BLaER1 (cell line): ENCODE results near the gene BMPR1A.
"Not testable (repeated sequence)": the region's sequence is repeated elsewhere in the genome, so short reads cannot be mapped to it uniquely, and the experiment has no call there.

ENCODE experiments used
- H3K27ac ChIP-seq: shearing (Covaris generic); formaldehyde crosslinking; 2 replicates; pipeline ENCODE4 v1.8.1; 2022
- H3K27me3 ChIP-seq: shearing (Covaris generic); formaldehyde crosslinking; 2 replicates; pipeline ENCODE4 v1.8.1; 2022
- H3K36me3 ChIP-seq: shearing (Covaris generic); formaldehyde crosslinking; 2 replicates; pipeline ENCODE4 v1.8.1; 2022
- H3K4me1 ChIP-seq: shearing (Covaris generic); formaldehyde crosslinking; 2 replicates; pipeline ENCODE4 v1.8.1; 2022
- H3K4me2 ChIP-seq: shearing (Covaris generic); formaldehyde crosslinking; 2 replicates; pipeline ENCODE4 v1.8.1; 2022
- H3K4me3 ChIP-seq: shearing (Covaris generic); formaldehyde crosslinking; 2 replicates; pipeline ENCODE4 v1.8.1; 2022
- H3K9ac ChIP-seq: shearing (Covaris generic); formaldehyde crosslinking; 2 replicates; pipeline ENCODE4 v1.8.1; 2022
- H3K9me3 ChIP-seq: shearing (Covaris generic); formaldehyde crosslinking; 2 replicates; pipeline ENCODE4 v1.8.1; 2022
- H4K20me1 ChIP-seq: shearing (Covaris generic); formaldehyde crosslinking; 2 replicates; pipeline ENCODE4 v1.8.1; 2022
- Cebpa-rat ChIP-seq: shearing (Covaris generic); IDR thresholded peaks from 2 replicates; pipeline ENCODE4 v1.8.1; 2022

The BMPR1A gene

GRCh38 chr10:86932674-86933073 lies 176.3 kb downstream of the BMPR1A start:
- no peaks in the 10 kb centered on the region for H3K4me1 ChIP-seq
- TF ChIP-seq Cebpa-rat = no peak
- no peaks in the 10 kb centered on the region for H3K27me3 ChIP-seq
- H3K27ac ChIP-seq = no peak overlapping the region
- H3K36me3 ChIP-seq = no peaks in the 10 kb centered on the region
- H3K4me3 ChIP-seq = no peak overlapping the region
- H3K4me2 ChIP-seq = no peak overlapping the region
- no peaks in the 10 kb centered on the region for H3K9me3 ChIP-seq
- no peak overlapping the region for H3K9ac ChIP-seq
- no peaks in the 10 kb centered on the region for H4K20me1 ChIP-seq

GRCh38 chr10:86934162-86934711 lies 177.8 kb downstream of the BMPR1A start:
- H3K4me1 ChIP-seq, H3K9ac ChIP-seq, H4K20me1 ChIP-seq, H3K27ac ChIP-seq, H3K9me3 ChIP-seq, H3K27me3 ChIP-seq, H3K4me3 ChIP-seq, H3K4me2 ChIP-seq, H3K36me3 ChIP-seq: not testable (repeated sequence)

GRCh38 chr10:86936661-86937501 lies 180.5 kb downstream of the BMPR1A start:
- H3K9ac ChIP-seq = no peak overlapping the region
- no peak overlapping the region for H3K4me2 ChIP-seq
- no peaks in the 10 kb centered on the region for H3K4me1 ChIP-seq
- no peak for TF ChIP-seq Cebpa-rat
- H3K9me3 ChIP-seq = no peaks in the 10 kb centered on the region
- no peak overlapping the region for H3K4me3 ChIP-seq
- no peaks in the 10 kb centered on the region for H3K27me3 ChIP-seq
- H3K27ac ChIP-seq = no peak overlapping the region
- H4K20me1 ChIP-seq = no peaks in the 10 kb centered on the region
- H3K36me3 ChIP-seq = no peaks in the 10 kb centered on the region

- H3K27me3 ChIP-seq = no peaks in the 10 kb centered on the region
- H3K4me2 ChIP-seq = no peak overlapping the region
- H3K27ac ChIP-seq = no peak overlapping the region
These were observed 181.2 kb downstream of the BMPR1A start for GRCh38 chr10:86937502-86938154.

GRCh38 chr10:86938260-86938659 lies 181.8 kb downstream of the BMPR1A start:
- Histone ChIP-seq H3K9me3 (0 out of 2 replicates have a peak, but pooled peaks cover 5% of the 10 kb centered on the region), H3K4me3 (no peak overlapping the region), H3K27ac (no peak overlapping the region), H3K36me3 (no peaks in the 10 kb centered on the region), H3K27me3 (no peaks in the 10 kb centered on the region), H3K4me2 (no peak overlapping the region), H3K4me1 (no peaks in the 10 kb centered on the region), H4K20me1 (no peaks in the 10 kb centered on the region), H3K9ac (no peak overlapping the region)
- no peak for TF ChIP-seq Cebpa-rat

More at GRCh38 chr10:86937502-86938154, 181.2 kb downstream of the BMPR1A start:
- no peaks in the 10 kb centered on the region for H3K36me3 ChIP-seq
- no peak overlapping the region for H3K4me3 ChIP-seq
- H3K4me1 ChIP-seq = no peaks in the 10 kb centered on the region
- no peak for TF ChIP-seq Cebpa-rat
- 0 out of 2 replicates have a peak, but pooled peaks cover under 1% of the 10 kb centered on the region for H3K9me3 ChIP-seq
- no peaks in the 10 kb centered on the region for H4K20me1 ChIP-seq
- H3K9ac ChIP-seq = no peak overlapping the region

- H3K4me3 ChIP-seq, H3K4me2 ChIP-seq, H3K36me3 ChIP-seq, H3K4me1 ChIP-seq, H3K27ac ChIP-seq, H3K9me3 ChIP-seq, H4K20me1 ChIP-seq, H3K9ac ChIP-seq, H3K27me3 ChIP-seq: not testable (repeated sequence)
These were observed 183.7 kb downstream of the BMPR1A start for GRCh38 chr10:86940076-86940475.

GRCh38 chr10:86940677-86941076 lies 184.3 kb downstream of the BMPR1A start:
- H3K4me3 ChIP-seq = no peak overlapping the region
- H3K27ac ChIP-seq = no peak overlapping the region
- no peaks in the 10 kb centered on the region for H4K20me1 ChIP-seq
- H3K9ac ChIP-seq = no peak overlapping the region
- no peak overlapping the region for H3K4me2 ChIP-seq
- no peak for TF ChIP-seq Cebpa-rat
- 0 out of 2 replicates have a peak, but pooled peaks cover 5% of the 10 kb centered on the region for H3K9me3 ChIP-seq
- no peaks in the 10 kb centered on the region for H3K36me3 ChIP-seq
- no peaks in the 10 kb centered on the region for H3K4me1 ChIP-seq
- H3K27me3 ChIP-seq = no peaks in the 10 kb centered on the region

GRCh38 chr10:86941426-86941825 lies 185.0 kb downstream of the BMPR1A start:
- no peaks in the 10 kb centered on the region for H3K4me1 ChIP-seq
- H3K9ac ChIP-seq = no peak overlapping the region
- H3K36me3 ChIP-seq = no peaks in the 10 kb centered on the region
- no peak for TF ChIP-seq Cebpa-rat
- H4K20me1 ChIP-seq = no peaks in the 10 kb centered on the region
- H3K27me3 ChIP-seq = no peaks in the 10 kb centered on the region
- H3K27ac ChIP-seq = no peak overlapping the region
- H3K4me3 ChIP-seq = no peak overlapping the region
- H3K4me2 ChIP-seq = no peak overlapping the region
- 0 out of 2 replicates have a peak, but pooled peaks cover 5% of the 10 kb centered on the region for H3K9me3 ChIP-seq

- H3K36me3 ChIP-seq = no peaks in the 10 kb centered on the region
- H3K9me3 ChIP-seq = 0 out of 2 replicates have a peak, but pooled peaks cover 5% of the 10 kb centered on the region
- no peak overlapping the region for H3K9ac ChIP-seq
- H4K20me1 ChIP-seq = no peaks in the 10 kb centered on the region
- H3K27me3 ChIP-seq = no peaks in the 10 kb centered on the region
- no peak for TF ChIP-seq Cebpa-rat
- H3K4me2 ChIP-seq = no peak overlapping the region
- H3K4me1 ChIP-seq = no peaks in the 10 kb centered on the region
- H3K27ac ChIP-seq = no peak overlapping the region
- H3K4me3 ChIP-seq = no peak overlapping the region
These were observed 185.6 kb downstream of the BMPR1A start for GRCh38 chr10:86941991-86942421.
